NCI-H748 (cell line): ENCODE measurements around the gene THBS3.
"Not testable (repeated sequence)": the region's sequence is repeated elsewhere in the genome, so short reads cannot be mapped to it uniquely, and the experiment has no call there.

ENCODE experiments used
- DNase-seq: peaks from one replicate; lab custom pipeline; 2025; ENCODE audit not compliant: unreplicated experiment; lab: John Stamatoyannopoulos, UW

THBS3 gene

GRCh38 chr1:155235375-155235774, 27.7 kb upstream of the THBS3 start:
- not testable (repeated sequence) for DNase-seq

DNA sequence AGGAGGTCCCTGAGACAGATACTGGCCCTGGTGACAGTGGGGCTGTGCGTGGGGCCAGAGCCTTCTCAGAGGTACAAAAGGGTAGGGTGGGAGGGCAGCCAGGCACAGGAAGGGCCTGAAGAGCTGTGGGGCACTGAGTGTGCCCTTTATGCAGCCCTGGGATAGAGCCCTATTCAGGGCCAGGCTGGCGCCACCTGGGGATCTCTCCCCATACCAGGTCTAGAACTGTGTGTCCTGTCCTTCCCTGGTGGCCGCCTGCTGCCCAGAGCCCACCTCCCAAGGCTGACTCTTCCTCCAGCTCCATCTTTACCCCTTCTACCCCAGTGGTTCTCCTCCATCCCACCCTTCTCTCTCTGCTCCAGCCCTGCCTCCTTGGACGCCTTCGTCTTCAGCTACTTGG, 25.8 kb upstream of the THBS3 start:
- not testable (repeated sequence) for DNase-seq

DNA sequence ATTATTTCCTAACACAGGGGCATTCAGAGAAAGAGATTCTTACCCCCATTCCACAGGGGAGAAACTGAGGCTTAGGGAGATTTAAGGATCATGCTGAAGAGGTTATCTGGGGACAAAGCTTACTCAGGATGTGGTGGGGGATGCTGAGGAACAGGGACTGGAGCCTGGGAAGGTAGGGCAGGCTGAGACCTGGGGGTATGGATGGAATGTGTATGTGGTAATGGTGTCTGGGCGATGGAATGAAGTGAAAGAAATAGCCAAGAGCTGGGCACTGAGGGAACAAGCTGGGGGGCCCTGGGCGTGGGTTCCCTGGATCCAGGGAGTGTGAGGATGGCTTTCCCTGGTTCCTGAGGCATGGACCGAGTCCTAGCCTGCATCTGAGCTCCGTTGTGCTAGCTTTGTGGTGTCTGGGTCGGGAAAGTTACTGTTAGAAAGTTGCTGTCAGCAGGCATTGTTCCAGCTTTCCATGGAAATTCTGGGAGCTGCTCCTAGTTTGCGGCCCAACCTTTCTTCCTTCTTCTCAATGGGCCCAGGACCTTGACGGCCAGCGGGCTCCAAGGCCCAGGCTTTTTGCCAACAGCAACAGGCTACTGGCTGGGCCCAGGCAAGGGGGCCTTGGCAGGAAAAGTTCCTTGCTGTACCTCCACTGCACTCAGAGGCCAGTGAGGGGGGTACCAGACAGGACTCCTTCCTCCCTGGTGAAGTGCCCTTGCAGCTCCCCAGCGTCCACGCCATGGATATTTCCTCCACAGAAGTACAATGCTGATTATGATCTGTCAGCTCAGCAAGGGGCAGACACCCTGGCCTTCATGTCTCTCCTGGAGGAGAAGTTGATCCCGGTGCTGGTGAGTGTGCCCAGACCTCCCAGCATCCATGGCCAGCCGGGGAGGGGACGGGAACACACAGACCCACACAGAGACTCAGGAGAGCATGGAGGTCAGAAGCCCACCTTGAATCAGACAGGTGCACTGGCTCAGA, 24.6 kb upstream of the THBS3 start:
- not testable (repeated sequence) for DNase-seq

GRCh38 chr1:155231302-155231701, 23.6 kb upstream of the THBS3 start:
- DNase-seq, result not testable (repeated sequence)

DNA sequence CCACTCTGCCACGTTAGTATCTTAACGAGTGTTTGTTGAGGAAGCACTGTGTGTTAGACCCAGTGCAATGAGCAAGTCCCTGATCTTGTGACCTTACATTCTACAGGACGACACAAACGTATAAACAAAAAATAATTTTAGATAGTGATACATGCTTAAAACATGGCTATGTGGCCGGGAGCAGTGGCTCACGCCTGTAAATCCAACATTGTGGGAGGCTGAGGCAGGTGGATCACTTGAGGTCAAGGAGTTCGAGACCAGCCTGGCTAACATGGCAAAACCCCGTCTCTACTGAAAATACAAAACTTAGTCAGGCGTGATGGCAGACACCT, 20.4 kb upstream of the THBS3 start:
- no peak for DNase-seq

DNA sequence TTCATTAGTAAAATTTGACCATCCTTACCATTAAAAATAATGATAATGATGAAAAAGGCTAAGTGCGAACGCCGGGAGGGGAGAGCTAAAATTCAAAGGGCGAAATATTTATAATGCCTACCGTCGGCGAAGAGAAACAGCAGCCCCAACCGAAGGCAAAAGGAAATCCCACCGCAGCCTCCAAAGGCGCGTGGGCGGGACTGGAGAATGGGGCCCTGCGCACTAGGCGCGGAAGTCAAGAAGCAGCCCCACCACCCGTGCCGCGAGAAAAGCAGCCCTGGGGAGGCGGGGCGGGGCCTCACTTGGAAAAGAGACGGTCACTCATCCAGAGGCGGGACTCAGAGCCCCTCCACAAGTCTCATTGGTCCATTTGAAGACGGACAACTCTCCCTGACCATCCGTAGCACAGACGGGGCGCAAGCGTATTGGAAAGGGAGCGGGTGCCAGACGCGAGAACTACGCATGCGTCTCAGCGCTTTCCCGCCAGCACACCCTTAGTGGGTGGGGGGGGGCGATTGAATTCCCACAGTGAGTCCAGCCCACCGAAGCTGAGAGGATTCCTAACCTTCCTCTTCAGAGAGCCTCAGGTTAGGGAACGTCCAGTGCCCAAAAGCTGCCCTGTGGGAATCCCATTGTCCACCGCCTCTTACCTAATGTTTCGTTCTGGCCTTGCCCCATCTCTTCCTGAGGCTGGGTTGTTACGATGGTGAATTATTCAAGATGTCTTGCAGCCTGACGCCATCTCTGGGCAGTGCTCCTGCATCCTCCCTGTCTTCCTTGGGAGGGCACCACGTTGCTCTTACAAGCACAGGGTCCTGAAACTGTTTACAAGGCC, 19.8 kb upstream of the THBS3 start:
- peak; percentile 100 for DNase-seq

GRCh38 chr1:155226910-155227260, 19.2 kb upstream of the THBS3 start:
- peak; percentile 93 for DNase-seq

GRCh38 chr1:155226188-155226909, 18.7 kb upstream of the THBS3 start:
- DNase-seq, result peak; percentile 94

- DNase-seq, result not testable (repeated sequence)
Measured at GRCh38 chr1:155225404-155225759, 17.7 kb upstream of the THBS3 start.

DNA sequence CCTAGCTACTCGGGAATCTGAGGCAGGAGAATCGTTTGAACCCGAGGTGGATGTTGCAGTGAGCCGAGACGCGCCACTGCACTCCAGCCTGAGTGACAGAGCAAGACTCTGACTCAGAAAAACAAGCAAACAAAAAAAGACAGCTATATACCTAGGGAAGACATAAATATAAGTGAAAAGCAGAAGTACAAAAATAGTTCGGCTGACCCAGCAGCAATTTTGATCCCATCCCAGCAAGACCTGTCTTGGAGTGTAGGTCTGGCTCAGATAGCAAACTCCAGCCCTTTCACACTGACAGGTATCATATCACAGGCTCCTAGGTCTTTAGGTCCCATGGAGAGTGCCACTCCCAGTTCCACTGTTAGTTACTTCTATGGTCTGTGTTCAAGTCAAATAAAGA, 15.3 kb upstream of the THBS3 start:
- no peak for DNase-seq

DNA sequence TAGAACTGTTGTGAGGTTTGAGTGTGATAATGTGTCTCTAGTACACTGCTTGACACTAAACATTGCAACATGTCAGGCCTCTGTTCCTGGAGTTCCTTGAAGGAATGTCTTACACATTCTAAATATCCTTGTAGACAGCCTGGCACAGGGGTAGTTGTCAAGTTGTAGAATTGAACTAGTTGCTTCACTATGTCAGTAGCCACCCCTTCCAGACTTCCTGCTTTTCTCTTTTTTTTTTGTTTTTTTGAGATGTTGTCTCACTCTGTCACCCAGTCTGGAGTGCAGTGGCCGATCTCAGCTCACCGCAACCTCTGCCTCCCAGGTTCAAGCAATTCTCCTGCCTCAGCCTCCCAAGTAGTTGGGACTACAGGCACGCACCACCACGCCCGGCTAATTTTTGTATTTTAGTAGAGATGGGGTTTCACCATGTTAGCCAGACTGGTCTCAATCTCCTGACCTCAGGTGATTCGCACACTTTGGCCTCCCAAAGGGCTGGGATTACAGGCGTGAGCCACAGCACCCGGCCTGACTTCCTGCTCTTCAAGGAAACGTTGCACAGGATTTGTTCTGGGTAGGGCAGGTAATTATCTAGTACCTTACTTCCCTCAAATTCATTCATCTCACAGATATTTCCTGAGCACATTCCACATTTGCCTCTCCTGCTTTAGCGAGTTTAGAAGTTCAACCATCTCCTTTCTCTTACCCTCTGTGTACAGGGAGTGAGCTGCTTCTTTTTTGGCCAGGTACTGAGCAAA, 12.7 kb upstream of the THBS3 start:
- DNase-seq, result not testable (repeated sequence)

DNA sequence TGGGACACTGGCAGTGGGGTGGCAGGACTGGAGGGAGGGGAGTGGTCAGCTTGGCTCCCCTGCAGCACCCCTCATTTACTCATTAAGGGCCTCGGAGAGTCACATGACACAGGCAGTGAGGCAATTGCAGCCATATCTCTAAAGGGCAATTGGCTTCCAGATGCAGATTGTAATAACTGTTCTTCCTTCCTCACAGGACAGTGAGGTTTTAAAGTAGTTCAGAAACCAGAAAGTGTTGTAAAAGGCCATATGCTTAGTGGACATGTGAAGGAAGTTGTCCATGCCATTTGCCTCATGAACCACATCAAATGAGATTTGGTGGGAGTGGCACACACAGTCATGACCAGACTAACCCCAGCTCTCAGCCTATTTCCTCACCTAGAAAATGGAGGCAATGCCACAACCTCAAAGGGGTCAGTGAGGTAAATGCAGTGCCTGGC, 11.9 kb upstream of the THBS3 start:
- peak; percentile 50 for DNase-seq

DNA sequence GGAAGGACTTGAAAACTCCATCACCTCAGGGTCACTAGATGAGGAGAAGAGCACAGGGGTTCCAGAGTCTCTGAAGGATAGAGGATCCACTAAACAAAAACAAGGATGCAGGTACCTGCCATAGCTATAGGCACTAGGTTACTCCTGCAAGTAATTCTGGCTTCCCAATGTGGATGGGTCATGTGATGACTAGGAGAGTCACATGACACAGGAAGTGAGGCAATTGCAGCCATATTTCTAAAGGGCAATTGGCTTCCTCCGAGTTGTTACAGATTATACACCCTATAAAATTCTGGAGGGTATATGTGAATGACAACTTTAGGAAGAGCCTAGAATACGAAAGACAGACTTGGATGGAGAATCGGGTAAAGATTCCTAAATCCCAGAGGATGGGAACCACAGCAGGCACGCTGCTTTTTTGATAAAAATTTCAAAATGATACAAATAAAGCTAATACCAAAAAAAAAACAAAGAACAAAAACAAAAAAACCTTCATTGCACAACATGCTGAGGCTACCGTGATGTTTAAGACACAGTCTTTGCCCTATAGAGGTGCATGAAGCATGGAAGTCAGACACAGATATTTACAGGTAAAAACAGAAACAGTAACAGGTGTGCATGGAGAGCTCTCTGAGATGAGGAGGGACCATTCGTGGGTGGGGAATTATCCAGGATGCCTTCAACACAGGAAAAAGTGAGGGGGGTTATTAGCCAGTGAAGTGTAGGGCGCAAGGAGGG, 11.3 kb upstream of the THBS3 start:
- DNase-seq, result peak; percentile 85

DNA sequence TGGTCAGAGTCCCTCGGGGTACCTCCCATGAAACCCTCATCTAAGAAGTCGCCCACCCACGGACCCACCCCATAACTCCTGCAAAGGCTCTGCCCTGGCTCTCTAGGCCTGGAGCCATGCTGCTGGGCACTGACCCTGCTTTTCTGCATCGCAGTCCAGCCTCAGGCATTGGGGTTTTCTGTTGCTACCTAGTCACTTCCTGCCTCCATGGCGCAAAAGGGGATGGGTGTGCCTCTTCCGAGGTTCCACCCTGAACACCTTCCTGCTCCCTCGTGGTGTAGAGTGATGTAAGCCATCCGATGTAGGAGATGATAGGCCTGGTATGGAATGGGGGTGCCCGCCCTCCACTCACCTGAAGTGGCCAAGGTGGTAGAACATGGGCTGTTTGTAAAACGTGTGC, 7.0 kb upstream of the THBS3 start:
- DNase-seq, result not testable (repeated sequence)

- not testable (repeated sequence) for DNase-seq
Measured at GRCh38 chr1:155212051-155212440, 4.3 kb upstream of the THBS3 start.

DNA sequence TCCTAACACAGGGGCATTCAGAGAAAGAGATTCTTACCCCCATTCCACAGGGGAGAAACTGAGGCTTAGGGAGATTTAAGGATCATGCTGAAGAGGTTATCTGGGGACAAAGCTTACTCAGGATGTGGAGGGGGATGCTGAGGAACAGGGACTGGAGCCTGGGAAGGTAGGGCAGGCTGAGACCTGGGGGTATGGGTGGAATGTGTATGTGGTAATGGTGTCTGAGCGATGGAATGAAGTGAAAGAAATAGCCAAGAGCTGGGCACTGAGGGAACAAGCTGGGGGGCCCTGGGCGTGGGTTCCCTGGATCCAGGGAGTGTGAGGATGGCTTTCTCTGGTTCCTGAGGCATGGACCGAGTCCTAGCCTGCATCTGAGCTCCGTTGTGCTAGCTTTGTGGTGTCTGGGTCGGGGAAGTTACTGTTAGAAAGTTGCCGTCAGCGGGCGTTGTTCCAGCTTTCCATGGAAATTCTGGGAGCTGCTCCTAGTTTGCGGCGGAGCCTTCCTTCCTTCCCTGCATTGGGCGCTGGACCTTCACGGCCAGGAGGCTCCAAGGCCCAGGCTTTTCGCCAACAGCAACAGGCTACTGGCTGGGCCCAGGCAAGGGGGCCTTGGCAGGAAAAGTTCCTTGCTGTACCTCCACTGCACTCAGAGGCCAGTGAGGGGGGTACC, 3.8 kb upstream of the THBS3 start:
- not testable (repeated sequence) for DNase-seq

GRCh38 chr1:155210314-155211104, 2.8 kb upstream of the THBS3 start:
- no peak for DNase-seq

DNA sequence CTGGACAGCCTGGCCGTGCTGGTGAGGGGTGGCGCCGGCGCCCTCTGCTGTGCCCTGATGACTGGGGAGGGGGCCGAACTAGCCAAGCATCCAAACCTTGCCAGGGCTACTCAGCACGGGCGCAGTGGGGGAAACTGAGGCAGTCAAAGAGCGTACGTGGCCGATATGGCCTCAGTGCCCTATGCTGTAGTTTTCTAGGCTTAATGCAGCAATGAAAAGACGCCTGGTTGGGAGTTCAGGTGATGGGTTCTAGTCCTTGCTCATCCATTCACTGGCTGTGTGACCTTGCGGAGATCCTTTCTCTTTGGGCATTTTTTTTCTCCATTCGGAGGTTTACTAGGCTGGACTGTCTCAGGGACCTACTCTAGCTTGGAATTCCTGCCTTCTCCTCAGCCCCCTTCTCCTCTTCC, 1.6 kb upstream of the THBS3 start:
- DNase-seq, result no peak
